Peyer's patch (tissue), 4 donors: ENCODE results near the gene QPCT.

Source experiments
- CTCF ChIP-seq, 6 experiments: fragments of 450-650 bp in 4 of 6; fragments of 200-600 bp in 2 of 6; sonication (generic) in 1 of 6; IDR thresholded peaks; one replicate each; pipeline ENCODE4 v1.5.1; 2017 to 2019; ENCODE audit warnings: antibody characterized with exemption in 6 of 6, mild to moderate bottlenecking in 3 of 6, moderate library complexity in 1 of 6
- POLR2A ChIP-seq, 2 donors: fragments of 450-650 bp; IDR thresholded peaks; one replicate each; pipeline ENCODE4 v1.5.1; 2017; ENCODE audit warnings: antibody characterized with exemption in 2 of 2, mild to moderate bottlenecking in 2 of 2, moderate library complexity in 2 of 2

- TF ChIP-seq CTCF (IDR thresholded peaks at IDR 0.05) (no peak), POLR2A (IDR thresholded peaks at IDR 0.05) (no peak)
Observed at GRCh38 chr2:37361994-37362698, 17.7 kb downstream of the QPCT start.
